Caco-2 (cell line): Measurements from ENCODE around the gene SHQ1. TPM values are rescaled to one million over a fixed set of nuclear protein-coding genes. Genes with fewer than 3 reads are reported as not detected.

ENCODE experiments used
- BruUV-seq: library from RNA; stranded (reverse); fragments of 400-500 nt; replicated peaks from 2 replicates; lab custom pipeline; 2021; lab: Mats Ljungman, UMichigan
- CTCF ChIA-PET: fragments of 300-600 bp; sonication (Branson Sonifier 250); formaldehyde crosslinking; loops from one replicate; lab custom pipeline; 2022; ENCODE audit warnings: antibody characterized with exemption; lab: Charles Lee
- POLR2A ChIA-PET: fragments of 300-600 bp; sonication (Branson Sonifier 250); formaldehyde crosslinking; loops from one replicate; lab custom pipeline; 2022; ENCODE audit warnings: antibody characterized with exemption; lab: Charles Lee
- DNase-seq, 2 experiments: peaks; one replicate each; pipeline versions ENCODE4 v3.0.0 to v3.0.0-alpha.2; 2020 to 2022
- H3K27me3 ChIP-seq: replicated peaks from 2 replicates; pipeline ENCODE4 v1.6.0; 2011; ENCODE audit warnings: low read length; ENCODE audit not compliant: control insufficient read depth, insufficient read depth
- H3K36me3 ChIP-seq: 2 replicates; pipeline ENCODE4 v1.5.1; 2011; ENCODE audit warnings: low read length; ENCODE audit not compliant: control insufficient read depth, insufficient read depth
- H3K4me1 ChIP-seq: fragments of 250-450 bp; sonication (Bioruptor Pico); 2 replicates; pipeline ENCODE4 v1.5.1; 2020; ENCODE audit warnings: mild to moderate bottlenecking
- H3K4me3 ChIP-seq: 2 replicates; pipeline ENCODE4 v1.5.1; 2011; ENCODE audit warnings: low read depth, mild to moderate bottlenecking, control low read depth, low read length
- H3K9me3 ChIP-seq: fragments of 250-450 bp; sonication (Bioruptor Pico); 2 replicates; pipeline ENCODE4 v1.5.1; 2020; ENCODE audit warnings: mild to moderate bottlenecking, moderate library complexity
- H3K27ac Mint-ChIP-seq: one replicate; pipeline ENCODE4 v1.8.0; 2022; ENCODE audit warnings: mixed read lengths; ENCODE audit not compliant: unreplicated experiment
- H3K27me3 Mint-ChIP-seq: one replicate; pipeline ENCODE4 v1.8.0; 2022; ENCODE audit warnings: mixed read lengths; ENCODE audit not compliant: insufficient read depth, unreplicated experiment
- H3K36me3 Mint-ChIP-seq: one replicate; pipeline ENCODE4 v1.8.0; 2022; ENCODE audit warnings: mild to moderate bottlenecking, mixed read lengths; ENCODE audit not compliant: insufficient read depth, unreplicated experiment
- H3K4me1 Mint-ChIP-seq: one replicate; pipeline ENCODE4 v1.8.0; 2022; ENCODE audit warnings: low read depth, mixed read lengths; ENCODE audit not compliant: unreplicated experiment
- H3K4me3 Mint-ChIP-seq: one replicate; pipeline ENCODE4 v1.8.0; 2022; ENCODE audit warnings: mild to moderate bottlenecking, moderate library complexity, mixed read lengths; ENCODE audit not compliant: unreplicated experiment
- H3K9me3 Mint-ChIP-seq: one replicate; pipeline ENCODE4 v1.8.0; 2022; ENCODE audit warnings: mixed read lengths; ENCODE audit not compliant: unreplicated experiment
- CTCF ChIP-seq, 2 experiments: fragments of 200-600 bp in 1 of 2; IDR thresholded peaks; 1 replicate in 1 of 2; 2 replicates in 1 of 2; pipeline versions ENCODE4 v1.5.1 to v1.8.0; 2011 to 2022; ENCODE audit warnings: antibody characterized with exemption in 1 of 2, control low read depth in 1 of 2, inconsistent platforms in 1 of 2, low read depth in 1 of 2, low read length in 1 of 2, mild to moderate bottlenecking in 1 of 2, moderate library complexity in 1 of 2; ENCODE audit not compliant: insufficient read depth in 1 of 2, severe bottlenecking in 1 of 2, unreplicated experiment in 1 of 2
- intact Hi-C: fragments of 100-400 bp; cut with micrococcal nuclease; formaldehyde crosslinking; loops from one replicate; pipeline ENCODE4 v1.10.0; 2022; ENCODE audit not compliant: unreplicated experiment
- total RNA-seq: library from RNA; stranded (reverse); gene quantifications from 2 replicates; pipeline ENCODE4 v1.2.3, GENCODE V29; 2022

The SHQ1 gene
- total RNA-seq, 1 experiment from 2014 or later: 18.8 TPM

- no peaks in the 10 kb centered on the region for H3K4me1 ChIP-seq
- no peaks in the 10 kb centered on the region for H3K4me1 Mint-ChIP-seq
- H3K36me3 ChIP-seq: no peaks in the 10 kb centered on the region
- no peak overlapping the region for H3K4me3 ChIP-seq
- H3K27ac Mint-ChIP-seq: no peak overlapping the region
- H3K27me3 Mint-ChIP-seq: no peaks in the 10 kb centered on the region
- ChIA-PET POLR2A (no interaction called here), CTCF (no interaction called here)
- intact Hi-C loops: no loop called here
- DNase-seq: no peak
- H3K9me3 ChIP-seq: no peaks in the 10 kb centered on the region
- no peaks in the 10 kb centered on the region for H3K36me3 Mint-ChIP-seq
- H3K4me3 Mint-ChIP-seq: no peak overlapping the region
- no peaks in the 10 kb centered on the region for H3K9me3 Mint-ChIP-seq
- no TSS peak for BruUV-seq
- no peak for TF ChIP-seq CTCF (IDR thresholded peaks at IDR 0.05; ENCODE audit: insufficient read depth in 1 of 2, low read depth in 1 of 2, low read length in 1 of 2, severe bottlenecking in 1 of 2, unreplicated experiment in 1 of 2)
- H3K27me3 ChIP-seq: no peaks in the 10 kb centered on the region
These were observed 49.6 kb downstream of the SHQ1 start for GRCh38 chr3:72798552-72799195.

- Histone ChIP-seq H3K9me3 (no peaks in the 10 kb centered on the region), H3K27me3 (no peaks in the 10 kb centered on the region), H3K4me3 (no peak overlapping the region), H3K36me3 (no peaks in the 10 kb centered on the region), H3K4me1 (no peaks in the 10 kb centered on the region)
- H3K27ac Mint-ChIP-seq: no peak overlapping the region
- no peaks in the 10 kb centered on the region for H3K36me3 Mint-ChIP-seq
- no peaks in the 10 kb centered on the region for H3K4me1 Mint-ChIP-seq
- no peak for TF ChIP-seq CTCF (IDR thresholded peaks at IDR 0.05; ENCODE audit: insufficient read depth in 1 of 2, low read depth in 1 of 2, low read length in 1 of 2, severe bottlenecking in 1 of 2, unreplicated experiment in 1 of 2)
- H3K4me3 Mint-ChIP-seq: no peak overlapping the region
- H3K9me3 Mint-ChIP-seq: no peaks in the 10 kb centered on the region
- no peak for DNase-seq
- no TSS peak for BruUV-seq
- POLR2A ChIA-PET: no interaction called here
- intact Hi-C loops: no loop called here
- H3K27me3 Mint-ChIP-seq: no peaks in the 10 kb centered on the region
- CTCF ChIA-PET: no interaction called here
These were observed 50.3 kb downstream of the SHQ1 start for GRCh38 chr3:72797773-72798543.

GRCh38 chr3:72794079-72794478, 54.2 kb downstream of the SHQ1 start:
- no TSS peak for BruUV-seq
- POLR2A ChIA-PET: no interaction called here
- no peak for TF ChIP-seq CTCF (IDR thresholded peaks at IDR 0.05; ENCODE audit: insufficient read depth in 1 of 2, low read depth in 1 of 2, low read length in 1 of 2, severe bottlenecking in 1 of 2, unreplicated experiment in 1 of 2)

More at GRCh38 chr3:72794079-72794478, 54.2 kb downstream of the SHQ1 start:
- H3K9me3 Mint-ChIP-seq: no peaks in the 10 kb centered on the region
- no peaks in the 10 kb centered on the region for H3K4me1 Mint-ChIP-seq
- H3K4me1 ChIP-seq: no peaks in the 10 kb centered on the region
- peaks cover 9% of the 10 kb centered on the region for H3K36me3 Mint-ChIP-seq
- no peak for DNase-seq
- intact Hi-C loops: no loop called here
- H3K9me3 ChIP-seq: no peaks in the 10 kb centered on the region
- H3K27ac Mint-ChIP-seq: no peak overlapping the region
- H3K36me3 ChIP-seq: no peaks in the 10 kb centered on the region
- H3K27me3 Mint-ChIP-seq: no peaks in the 10 kb centered on the region
- no peaks in the 10 kb centered on the region for H3K27me3 ChIP-seq
- no peak overlapping the region for H3K4me3 Mint-ChIP-seq
- CTCF ChIA-PET: no interaction called here
- no peak overlapping the region for H3K4me3 ChIP-seq
